SK-N-SH (cell line): ENCODE measurements around the gene WFDC12.
A peak's percentile ranks its signal among the peaks of the same experiment; 100 is the strongest.

Experiments
- CTCF ChIP-seq: fragments of 200-600 bp; sonication (generic); IDR thresholded peaks from 2 replicates; pipeline ENCODE4 v1.6.1; 2017; ENCODE audit warnings: antibody characterized with exemption, mild to moderate bottlenecking, moderate library complexity
- ELF1 ChIP-seq: IDR thresholded peaks from 2 replicates; pipeline ENCODE4 v1.4.0; 2012
- FOSL2 ChIP-seq: IDR thresholded peaks from 2 replicates; pipeline ENCODE4 v1.4.0; 2012; ENCODE audit warnings: low read depth, mild to moderate bottlenecking, moderate library complexity, borderline replicate concordance
- FOXM1 ChIP-seq: IDR thresholded peaks from 2 replicates; pipeline ENCODE4 v1.4.0; 2012; ENCODE audit warnings: low read depth, mild to moderate bottlenecking
- NRF1 ChIP-seq: IDR thresholded peaks from 2 replicates; pipeline ENCODE4 v1.6.1; 2012; ENCODE audit warnings: low read depth, mild to moderate bottlenecking, low read length
- RCOR1 ChIP-seq: fragments of 150-350 bp; IDR thresholded peaks from 2 replicates; pipeline ENCODE4 v1.6.1; 2017; ENCODE audit warnings: antibody characterized with exemption, low read length
- SMC3 ChIP-seq: IDR thresholded peaks from 2 replicates; pipeline ENCODE4 v1.6.1; 2012; ENCODE audit warnings: low read depth, low read length, improper control_type of control experiment
- TF ChIP-seq, protein P1 (sequence below): IDR thresholded peaks from 2 replicates; pipeline ENCODE4 v1.4.0; 2012; ENCODE audit warnings: low read depth, borderline replicate concordance

DNA sequence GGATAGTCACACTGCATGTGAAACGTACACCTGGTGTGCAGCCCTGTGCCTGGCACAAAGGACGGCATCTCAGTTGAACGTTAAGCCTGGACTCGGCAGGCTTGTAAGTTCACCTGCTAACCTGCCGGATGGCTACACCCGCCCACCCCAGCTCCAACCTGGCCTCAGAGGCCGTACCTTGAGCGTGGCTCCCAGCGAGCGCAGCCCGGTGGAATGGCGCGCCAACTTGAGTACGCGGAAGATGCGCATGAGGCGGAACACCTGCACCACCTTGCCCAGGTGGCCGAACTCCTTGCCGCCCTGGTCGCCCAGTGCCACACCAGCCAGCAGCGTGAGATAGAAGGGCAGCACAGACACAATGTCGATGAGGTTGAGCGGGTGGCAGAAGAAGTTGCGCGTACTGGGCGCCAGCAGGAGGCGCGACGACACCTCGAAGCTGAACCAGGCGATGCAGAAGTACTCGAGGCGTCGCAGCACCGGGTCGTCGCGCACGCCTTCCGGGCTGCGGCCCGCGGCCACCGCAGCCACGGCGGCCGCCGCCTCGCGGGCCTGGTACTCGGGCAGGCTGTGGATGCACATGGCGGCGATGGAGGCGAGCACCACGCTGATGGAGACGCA is 26.7 kb downstream of the WFDC12 start:
- TF ChIP-seq SMC3 (peak; percentile 21; the same call in 1 of the 2 replicates), NRF1 (no peak), RCOR1 (no peak), FOXM1 (no peak), ELF1 (no peak), CTCF (no peak), FOSL2 (no peak)
- TF ChIP-seq, protein P1, sequence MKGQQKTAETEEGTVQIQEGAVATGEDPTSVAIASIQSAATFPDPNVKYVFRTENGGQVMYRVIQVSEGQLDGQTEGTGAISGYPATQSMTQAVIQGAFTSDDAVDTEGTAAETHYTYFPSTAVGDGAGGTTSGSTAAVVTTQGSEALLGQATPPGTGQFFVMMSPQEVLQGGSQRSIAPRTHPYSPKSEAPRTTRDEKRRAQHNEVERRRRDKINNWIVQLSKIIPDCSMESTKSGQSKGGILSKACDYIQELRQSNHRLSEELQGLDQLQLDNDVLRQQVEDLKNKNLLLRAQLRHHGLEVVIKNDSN, result no peak
